Activated CD4-positive, alpha-beta T cell treated with anti-CD3 and anti-CD28 coated beads, Interleukin-2, amount 10 ng/mL, durations not matched to agents 7 days and 5 days (primary cell): ENCODE measurements around the gene PDXP. TPM values are rescaled to one million over a fixed set of nuclear protein-coding genes. Genes with fewer than 3 reads are reported as not detected.

Experiments used
- CTCF ChIA-PET: fragments of 350-600 bp; sonication (Branson Sonifier 250); formaldehyde crosslinking; loops from one replicate; lab custom pipeline; 2021; ENCODE audit warnings: antibody characterized with exemption; lab: Charles Lee
- POLR2A ChIA-PET: fragments of 350-600 bp; sonication (Branson Sonifier 250); formaldehyde crosslinking; loops from one replicate; lab custom pipeline; 2021; ENCODE audit warnings: antibody characterized with exemption; lab: Charles Lee
- DNase-seq: peaks from one replicate; pipeline ENCODE4 v3.0.0-alpha.2; 2020
- H3K27ac Mint-ChIP-seq: one replicate; pipeline ENCODE4 v1.8.0; 2021; ENCODE audit warnings: mild to moderate bottlenecking, moderate library complexity, mixed read lengths
- H3K27me3 Mint-ChIP-seq: one replicate; pipeline ENCODE4 v1.8.0; 2021; ENCODE audit warnings: mixed read lengths
- H3K36me3 Mint-ChIP-seq: one replicate; pipeline ENCODE4 v1.8.0; 2021; ENCODE audit warnings: low read depth, mixed read lengths
- H3K4me1 Mint-ChIP-seq: one replicate; pipeline ENCODE4 v1.8.0; 2021; ENCODE audit warnings: mixed read lengths
- H3K4me3 Mint-ChIP-seq: one replicate; pipeline ENCODE4 v1.8.0; 2021; ENCODE audit warnings: mild to moderate bottlenecking, moderate library complexity, mixed read lengths
- H3K9me3 Mint-ChIP-seq: one replicate; pipeline ENCODE4 v1.8.0; 2021; ENCODE audit warnings: mixed read lengths
- total RNA-seq, 2 experiments: library from RNA; stranded (reverse); gene quantifications; one replicate each; pipeline ENCODE4 v1.2.3, GENCODE V29; 2021

The PDXP gene
- total RNA-seq, 2 experiments from 2014 or later: 21.5 to 21.8 TPM

DNA sequence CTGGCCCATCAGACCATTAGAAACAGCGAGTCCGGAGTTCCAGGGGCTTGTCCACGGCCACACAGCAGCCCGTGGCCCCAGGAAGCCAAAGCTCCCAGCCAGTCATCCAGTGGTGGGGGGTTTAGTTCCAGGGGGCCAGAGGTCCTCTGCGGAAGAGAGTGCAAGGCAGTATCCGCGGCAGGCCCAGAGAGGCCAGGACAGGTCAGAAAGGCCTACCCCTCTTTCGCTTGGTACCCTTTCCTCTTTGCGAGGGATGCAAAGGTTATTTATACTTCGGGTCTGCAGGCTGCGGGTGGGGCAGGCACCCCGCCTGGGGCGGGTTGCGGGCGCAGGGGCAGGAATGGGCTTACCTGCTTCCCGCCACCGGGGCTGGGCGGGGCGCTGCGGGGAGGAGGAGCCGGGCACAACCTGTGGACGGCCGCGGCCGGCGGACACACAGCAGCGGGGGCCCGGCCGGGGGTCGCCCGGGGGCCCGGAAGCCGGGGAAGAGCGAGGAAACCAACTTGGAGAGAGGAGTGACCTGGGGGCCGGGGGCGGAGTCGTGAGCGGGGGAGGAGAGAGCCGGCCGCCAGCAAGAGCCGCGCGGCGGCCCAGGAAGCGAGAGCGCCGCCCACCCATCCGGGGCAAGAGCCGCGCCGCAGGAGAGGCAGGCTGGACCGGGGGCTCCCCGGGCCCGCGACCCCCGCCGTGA is 19.3 kb upstream of the PDXP start, which contains the start of gene SH3BP1:
TSS of gene SH3BP1 (plus strand) at position 600 of the 691 bp plus-strand sequence. CDS start 119 bp downstream, outside the sequence.
- Mint-ChIP-seq H3K27ac (peak within 1 kb of the TSS; percentile 98), H3K27me3 (no peaks in the 10 kb centered on the region), H3K36me3 (peaks cover 46% of the 10 kb centered on the region), H3K4me1 (peaks cover 73% of the 10 kb centered on the region), H3K4me3 (peak within 1 kb of the TSS; percentile 98), H3K9me3 (no peaks in the 10 kb centered on the region)
- ChIA-PET CTCF (interaction anchor here (1.2 to 7.9 kb wide), 4 partner anchors 9 to 41 kb away, joined by 3 to 143 read pairs (median 72); partner anchors contain the start of genes GGA1, LGALS1, NOL12 and PDXP), POLR2A (no interaction called here)
- peak; percentile 73 for DNase-seq

DNA sequence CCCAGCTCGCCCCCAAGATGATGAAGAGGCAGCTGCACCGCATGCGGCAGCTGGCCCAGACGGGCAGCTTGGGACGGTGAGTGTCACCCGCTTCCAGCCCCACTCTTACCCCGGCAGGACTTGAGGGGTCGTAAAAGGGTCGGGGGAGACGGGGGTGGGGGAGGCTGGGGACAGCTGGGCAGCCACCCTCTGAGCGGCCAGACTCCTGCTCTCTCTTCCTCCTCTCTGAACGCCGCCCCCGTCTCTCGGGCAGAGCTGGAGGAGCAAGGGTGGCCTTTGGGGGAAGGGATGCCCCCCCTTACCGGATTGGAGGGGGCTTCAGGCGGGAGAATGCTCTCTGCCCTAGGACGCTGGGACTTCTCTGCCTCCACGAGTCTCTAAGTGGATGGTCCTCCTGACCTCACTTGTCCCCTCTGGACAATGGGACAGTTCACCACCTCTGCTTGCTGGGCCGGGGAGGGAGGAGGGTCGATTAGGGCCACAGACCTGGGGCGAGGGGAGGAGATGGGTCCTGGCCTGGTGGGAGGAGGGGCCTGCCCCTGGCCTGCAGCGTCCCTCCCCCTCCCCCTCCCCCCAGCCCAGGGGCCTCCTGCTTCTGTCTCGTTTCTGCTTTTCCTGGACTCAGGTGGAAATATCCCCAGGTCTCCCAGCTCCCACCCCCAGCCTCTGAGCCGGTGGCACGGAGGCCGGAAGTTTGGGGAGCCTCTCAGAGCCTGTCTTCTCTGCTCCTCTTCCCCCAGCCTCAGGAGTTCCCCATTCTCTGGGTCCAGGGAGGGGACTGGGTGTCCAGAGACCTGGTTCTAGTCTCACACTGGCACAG is 18.5 kb upstream of the PDXP start:
- Mint-ChIP-seq H3K4me3 (peak overlapping the region; percentile 98), H3K9me3 (no peaks in the 10 kb centered on the region), H3K36me3 (peaks cover 44% of the 10 kb centered on the region), H3K27ac (peak overlapping the region; percentile 98), H3K27me3 (no peaks in the 10 kb centered on the region), H3K4me1 (peaks cover 65% of the 10 kb centered on the region)
- CTCF ChIA-PET: interaction anchor here (0.6 to 7.9 kb wide), 6 partner anchors 10 to 1149 kb away, joined by 3 to 143 read pairs (median 3); partner anchors contain the start of genes LGALS1, NOL12 and PDXP
- POLR2A ChIA-PET: no interaction called here
- no peak for DNase-seq

DNA sequence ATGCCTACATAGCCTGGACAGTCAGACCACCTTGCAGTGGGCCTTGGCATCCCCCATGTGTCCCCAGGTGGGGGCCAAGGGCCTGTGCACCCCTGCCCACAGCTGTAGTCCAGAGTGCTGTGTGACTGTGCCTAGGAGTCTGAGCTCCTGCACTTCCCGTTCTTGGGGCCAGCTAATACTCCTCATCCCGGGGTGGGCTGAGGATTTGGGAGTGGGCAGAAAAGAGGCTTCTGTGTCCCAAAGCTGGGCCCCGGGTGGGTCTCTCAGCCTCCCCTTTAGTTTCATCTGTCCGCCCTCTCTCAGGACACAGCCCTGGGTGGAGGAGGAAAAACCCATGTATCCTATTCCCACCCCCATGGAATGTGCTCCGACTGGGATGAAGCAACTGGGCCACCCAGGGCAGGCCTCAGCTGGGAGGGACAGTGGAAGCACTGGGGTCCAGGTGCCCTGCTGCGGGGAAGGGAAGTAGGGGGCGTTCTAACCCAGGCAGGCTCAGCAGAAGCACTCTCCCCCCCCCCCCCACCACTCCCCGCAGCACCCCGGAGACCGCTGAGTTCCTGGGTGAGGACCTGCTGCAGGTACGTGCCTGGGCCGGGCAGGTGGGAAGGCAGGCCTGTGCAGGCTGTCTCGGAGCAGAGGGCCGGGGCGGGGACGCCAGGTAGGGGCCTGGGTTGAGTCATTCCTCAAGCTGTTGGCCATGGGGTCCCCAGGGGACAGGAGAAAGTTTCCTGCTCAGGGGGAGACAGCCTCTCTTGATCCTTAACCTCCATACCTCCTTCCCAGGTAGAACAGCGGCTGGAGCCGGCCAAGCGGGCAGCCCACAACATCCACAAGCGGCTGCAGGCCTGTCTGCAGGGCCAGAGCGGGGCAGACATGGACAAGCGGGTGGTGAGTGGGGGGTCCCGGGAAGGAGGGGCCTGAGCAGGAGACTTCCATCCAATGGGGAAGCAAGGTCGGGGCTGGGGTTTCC is 17.6 kb upstream of the PDXP start:
- Mint-ChIP-seq H3K4me3 (peak overlapping the region; percentile 98), H3K27me3 (no peaks in the 10 kb centered on the region), H3K27ac (peak overlapping the region; percentile 98), H3K9me3 (no peaks in the 10 kb centered on the region), H3K4me1 (peaks cover 56% of the 10 kb centered on the region), H3K36me3 (peaks cover 52% of the 10 kb centered on the region)
- POLR2A ChIA-PET: no interaction called here
- no peak for DNase-seq
- CTCF ChIA-PET: interaction anchor here (0.7 to 7.9 kb wide), 5 partner anchors 11 to 48 kb away, joined by 3 to 143 read pairs (median 3); partner anchors contain the start of genes LGALS1, NOL12 and PDXP

DNA sequence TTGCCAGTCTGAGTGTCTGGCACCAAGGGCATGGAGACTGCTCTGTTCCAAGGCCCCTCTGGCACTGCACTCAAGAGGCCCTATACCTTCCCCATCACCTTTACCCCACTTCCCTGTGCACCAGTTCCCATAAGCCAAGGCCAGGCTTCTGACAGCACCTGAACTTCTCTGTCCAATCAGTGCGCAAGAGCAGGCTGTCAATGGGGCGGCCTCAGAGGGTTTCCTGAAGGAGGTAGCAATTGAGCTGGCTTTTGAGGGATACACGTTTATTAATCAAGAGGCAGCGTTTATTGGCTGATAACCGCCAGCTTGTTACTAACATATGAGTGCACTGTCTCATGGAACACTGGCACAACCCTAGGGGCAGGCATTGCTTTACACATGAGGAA is 17.0 kb upstream of the PDXP start:
- ChIA-PET CTCF (interaction anchor here (0.6 to 7.9 kb wide), 6 partner anchors 12 to 161 kb away, joined by 3 to 143 read pairs (median 13); partner anchors contain the start of genes LGALS1, NOL12 and PDXP), POLR2A (interaction anchor here (0.6 kb wide), 1 partner anchor 17 kb away, joined by 5 read pairs; the partner anchor contains the start of gene PDXP)
- Mint-ChIP-seq H3K4me1 (peaks cover 51% of the 10 kb centered on the region), H3K27me3 (no peaks in the 10 kb centered on the region), H3K36me3 (peaks cover 51% of the 10 kb centered on the region), H3K9me3 (no peaks in the 10 kb centered on the region), H3K4me3 (peak overlapping the region; percentile 98), H3K27ac (peak overlapping the region; percentile 74)
- no peak for DNase-seq

DNA sequence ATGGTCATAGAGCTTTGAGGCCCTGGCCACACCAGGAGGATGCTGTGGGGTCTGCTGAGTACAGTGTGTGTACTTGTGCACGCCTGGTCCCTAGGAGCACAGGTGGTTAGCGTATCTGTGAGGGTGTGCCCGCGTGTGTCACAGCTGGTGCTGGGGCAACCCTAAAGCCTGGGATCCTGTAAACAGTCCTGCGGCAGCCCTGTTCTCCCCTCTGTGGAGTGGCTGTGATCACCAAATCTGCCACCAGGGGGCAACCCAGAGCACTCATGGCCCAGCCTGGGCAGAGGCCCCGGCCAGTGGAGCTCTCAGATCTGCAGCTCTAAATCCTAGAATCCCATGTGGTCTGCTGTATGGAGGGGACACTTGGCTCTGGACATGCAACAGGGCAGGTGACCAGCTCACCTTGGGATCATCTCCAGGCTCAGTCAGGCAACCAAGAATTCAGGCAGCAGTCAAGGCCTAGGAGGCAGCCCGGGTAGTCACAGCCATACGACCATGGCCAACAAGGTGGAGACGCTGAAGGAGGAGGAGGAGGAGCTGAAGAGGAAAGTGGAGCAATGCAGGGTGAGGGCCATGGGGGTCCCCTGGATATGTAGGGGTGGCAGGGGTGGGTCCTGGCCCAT is 15.2 kb upstream of the PDXP start:
- H3K27me3 Mint-ChIP-seq: no peaks in the 10 kb centered on the region
- peak overlapping the region; percentile 49 for H3K4me3 Mint-ChIP-seq
- H3K27ac Mint-ChIP-seq: peak overlapping the region; percentile 68
- peaks cover 61% of the 10 kb centered on the region for H3K36me3 Mint-ChIP-seq
- POLR2A ChIA-PET: interaction anchor here (0.5 to 1.2 kb wide), 3 partner anchors 16 to 38 kb away, joined by 3 to 4 read pairs (median 3); no protein-coding TSS in a partner anchor
- H3K4me1 Mint-ChIP-seq: peaks cover 33% of the 10 kb centered on the region
- CTCF ChIA-PET: interaction anchor here (0.6 to 7.9 kb wide), 22 partner anchors 9 to 323 kb away, joined by 3 to 143 read pairs (median 8); partner anchors contain the start of genes GCAT, GGA1, LGALS1 and NOL12
- H3K9me3 Mint-ChIP-seq: no peaks in the 10 kb centered on the region
- peak; percentile 89 for DNase-seq

DNA sequence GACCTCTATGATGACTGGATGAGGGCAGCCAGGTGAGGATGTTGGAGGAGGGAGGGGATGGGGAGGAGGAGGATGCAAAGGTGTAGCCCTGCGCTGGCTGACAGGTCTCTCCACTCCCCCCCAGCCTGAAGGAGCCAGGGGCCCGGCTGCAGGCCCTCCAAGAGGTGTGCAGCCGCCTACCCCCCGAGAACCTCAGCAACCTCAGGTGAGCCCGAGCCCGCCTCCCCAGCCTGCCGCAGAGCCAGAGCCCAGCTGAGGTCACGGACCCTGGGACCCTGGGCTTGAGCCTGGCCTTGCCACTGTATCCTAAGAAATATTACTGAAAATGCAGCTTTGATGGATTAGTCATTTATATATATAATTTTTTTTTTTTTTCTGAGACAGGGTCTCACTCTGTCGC is 11.2 kb upstream of the PDXP start:
- no peak for DNase-seq
- Mint-ChIP-seq H3K36me3 (peaks cover 67% of the 10 kb centered on the region), H3K9me3 (no peaks in the 10 kb centered on the region), H3K4me1 (peaks cover 19% of the 10 kb centered on the region), H3K27ac (no peak overlapping the region), H3K4me3 (no peak overlapping the region), H3K27me3 (no peaks in the 10 kb centered on the region)
- POLR2A ChIA-PET: no interaction called here
- CTCF ChIA-PET: interaction anchor here (0.7 to 0.8 kb wide), 2 partner anchors 11 to 33 kb away, joined by 3 to 4 read pairs; partner anchors contain the start of gene PDXP

DNA sequence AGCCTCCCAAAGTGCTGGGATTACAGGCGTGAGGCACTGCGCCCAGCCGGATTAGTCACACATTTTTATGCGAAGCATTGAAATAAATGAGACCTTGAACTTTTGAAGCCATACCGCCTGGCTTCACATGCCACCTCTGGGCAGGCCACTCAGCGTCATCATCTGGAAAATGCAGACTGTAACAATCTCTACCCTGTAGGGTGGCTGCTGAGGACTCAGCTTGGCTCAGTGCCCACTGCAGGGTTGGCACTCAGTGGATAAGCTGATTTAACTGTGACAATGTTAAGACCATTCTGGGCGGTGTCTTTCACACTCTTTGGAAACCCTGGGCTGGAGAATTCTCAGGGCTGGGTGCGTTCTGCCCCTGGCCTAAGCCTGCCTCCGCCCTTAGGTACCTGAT is 10.6 kb upstream of the PDXP start:
- Mint-ChIP-seq H3K27ac (peak overlapping the region; percentile 36), H3K9me3 (no peaks in the 10 kb centered on the region), H3K4me1 (peaks cover 13% of the 10 kb centered on the region), H3K36me3 (peaks cover 66% of the 10 kb centered on the region), H3K4me3 (no peak overlapping the region), H3K27me3 (no peaks in the 10 kb centered on the region)
- DNase-seq: no peak
- ChIA-PET CTCF (no interaction called here), POLR2A (no interaction called here)

DNA sequence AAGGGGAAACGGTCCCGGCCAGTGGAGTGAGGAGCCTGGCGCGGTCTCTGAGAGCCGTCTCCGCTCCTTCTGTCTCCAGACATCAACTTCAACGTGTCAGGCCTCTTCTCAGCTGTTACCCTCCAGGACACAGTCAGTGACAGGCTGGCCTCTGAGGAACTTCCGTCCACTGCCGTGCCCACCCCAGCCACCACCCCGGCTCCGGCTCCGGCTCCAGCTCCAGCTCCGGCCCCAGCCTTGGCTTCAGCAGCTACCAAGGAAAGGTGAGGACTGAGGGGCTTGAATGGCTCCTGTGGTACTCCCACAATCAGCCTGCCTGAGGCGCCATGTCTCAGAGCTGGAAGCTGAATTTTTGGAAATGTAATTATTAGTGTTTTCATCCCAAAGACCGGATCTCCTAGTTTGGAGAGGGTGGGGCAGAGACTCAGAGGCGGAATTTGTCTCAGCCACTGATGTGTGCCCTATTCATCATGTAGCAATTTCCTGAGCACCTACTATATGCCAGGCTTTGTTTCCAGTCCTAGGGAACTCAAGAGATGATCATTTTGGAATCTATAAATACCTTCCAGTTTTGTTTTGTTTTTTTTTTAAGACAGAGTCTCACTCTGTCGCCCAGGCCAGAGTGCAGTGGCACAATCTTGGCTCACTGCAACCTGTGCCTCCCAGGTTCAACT is 7.9 kb upstream of the PDXP start:
- Mint-ChIP-seq H3K27me3 (no peaks in the 10 kb centered on the region), H3K36me3 (peaks cover 63% of the 10 kb centered on the region), H3K4me3 (no peak overlapping the region), H3K27ac (no peak overlapping the region), H3K4me1 (peaks cover 3% of the 10 kb centered on the region), H3K9me3 (no peaks in the 10 kb centered on the region)
- ChIA-PET POLR2A (no interaction called here), CTCF (interaction anchor here (1.3 kb wide), 1 partner anchor 25 kb away, joined by 3 read pairs; the partner anchor contains the start of gene LGALS1)
- no peak for DNase-seq

DNA sequence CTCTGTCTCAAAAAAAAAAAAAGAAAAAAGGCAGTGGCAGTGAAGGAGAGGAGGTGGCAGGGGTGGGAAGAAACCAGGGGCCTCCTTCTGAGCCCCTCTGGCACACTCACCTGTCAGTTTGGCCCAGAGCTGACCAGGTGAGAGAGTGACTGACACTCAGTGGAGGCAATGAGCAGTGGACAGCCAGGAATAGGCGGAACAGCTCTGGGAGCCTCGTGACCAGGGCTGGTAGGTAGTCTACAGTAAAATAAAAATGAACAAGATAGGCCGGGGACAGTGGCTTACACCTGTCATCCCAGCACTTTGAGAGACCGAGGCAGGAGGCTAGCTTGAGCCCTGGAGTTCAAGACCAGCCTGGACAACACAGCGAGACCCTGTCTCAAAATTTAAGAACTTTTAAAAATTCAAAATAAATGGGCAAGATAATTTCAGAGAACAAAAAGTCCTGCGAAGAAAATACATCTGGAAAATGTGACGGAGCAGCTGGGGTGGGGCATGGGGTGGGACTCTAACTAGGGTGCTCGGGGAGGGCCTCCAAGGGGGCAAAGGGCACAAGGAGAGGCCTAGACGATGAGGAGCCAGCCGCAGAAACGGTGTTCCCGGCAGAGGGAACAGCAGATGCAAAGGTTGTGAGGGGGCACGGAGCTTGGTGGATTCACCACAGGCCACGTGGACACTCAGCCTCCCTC is 3.8 kb upstream of the PDXP start:
- Mint-ChIP-seq H3K27me3 (no peaks in the 10 kb centered on the region), H3K9me3 (no peaks in the 10 kb centered on the region), H3K4me3 (no peak overlapping the region), H3K4me1 (peaks cover 15% of the 10 kb centered on the region), H3K27ac (no peak overlapping the region), H3K36me3 (peaks cover 43% of the 10 kb centered on the region)
- ChIA-PET CTCF (interaction anchor here (0.7 to 2.2 kb wide), 3 partner anchors 11 to 27 kb away, joined by 3 to 8 read pairs (median 4); no protein-coding TSS in a partner anchor), POLR2A (no interaction called here)
- DNase-seq: no peak

DNA sequence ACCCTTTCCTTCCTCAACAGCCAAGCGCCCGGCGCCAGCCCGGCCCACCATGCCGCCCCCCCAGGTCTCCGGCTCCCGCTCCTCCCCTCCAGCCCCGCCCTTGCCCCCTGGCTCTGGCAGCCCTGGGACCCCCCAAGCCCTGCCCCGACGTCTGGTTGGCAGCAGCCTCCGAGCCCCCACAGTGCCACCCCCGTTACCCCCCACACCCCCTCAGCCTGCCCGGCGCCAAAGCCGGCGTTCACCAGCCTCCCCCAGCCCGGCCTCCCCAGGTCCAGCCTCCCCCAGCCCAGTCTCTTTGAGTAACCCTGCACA is 3.3 kb upstream of the PDXP start:
- H3K4me3 Mint-ChIP-seq: no peak overlapping the region
- H3K27me3 Mint-ChIP-seq: no peaks in the 10 kb centered on the region
- peaks cover 20% of the 10 kb centered on the region for H3K4me1 Mint-ChIP-seq
- no peaks in the 10 kb centered on the region for H3K9me3 Mint-ChIP-seq
- CTCF ChIA-PET: interaction anchor here (2.2 kb wide), 1 partner anchor 12 kb away, joined by 8 read pairs; no protein-coding TSS in a partner anchor
- peaks cover 39% of the 10 kb centered on the region for H3K36me3 Mint-ChIP-seq
- no peak for DNase-seq
- no peak overlapping the region for H3K27ac Mint-ChIP-seq
- POLR2A ChIA-PET: no interaction called here
